ENCODE results near the gene TSC1.

TSC1 gene

GRCh38 chr9:132861666-132862065 is 82.8 kb downstream of the TSC1 start:
- DNase-seq (ENCODE audit: low spot score) = no peak

DNA sequence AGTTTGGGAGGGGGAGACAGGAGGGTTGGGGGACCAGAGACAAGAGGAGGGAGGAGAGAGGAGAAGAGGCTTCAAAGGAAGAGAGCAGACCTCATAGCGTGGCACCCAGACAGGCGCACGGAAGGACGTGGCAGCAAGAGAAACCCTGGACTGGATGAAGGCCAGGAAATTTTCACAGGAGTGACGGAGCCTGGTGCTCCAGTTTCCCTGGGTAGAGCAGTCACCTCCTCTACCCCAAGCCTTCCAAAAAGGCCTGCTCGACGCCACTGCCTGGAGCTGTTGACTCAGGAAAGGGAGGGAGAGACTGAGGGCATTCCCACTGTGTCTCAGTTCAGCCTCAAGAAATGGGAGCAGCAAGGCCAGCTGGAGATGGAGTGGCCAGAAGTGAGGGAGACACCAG is 85.7 kb downstream of the TSC1 start:
- no peak for DNase-seq (ENCODE audit: low spot score)

DNA sequence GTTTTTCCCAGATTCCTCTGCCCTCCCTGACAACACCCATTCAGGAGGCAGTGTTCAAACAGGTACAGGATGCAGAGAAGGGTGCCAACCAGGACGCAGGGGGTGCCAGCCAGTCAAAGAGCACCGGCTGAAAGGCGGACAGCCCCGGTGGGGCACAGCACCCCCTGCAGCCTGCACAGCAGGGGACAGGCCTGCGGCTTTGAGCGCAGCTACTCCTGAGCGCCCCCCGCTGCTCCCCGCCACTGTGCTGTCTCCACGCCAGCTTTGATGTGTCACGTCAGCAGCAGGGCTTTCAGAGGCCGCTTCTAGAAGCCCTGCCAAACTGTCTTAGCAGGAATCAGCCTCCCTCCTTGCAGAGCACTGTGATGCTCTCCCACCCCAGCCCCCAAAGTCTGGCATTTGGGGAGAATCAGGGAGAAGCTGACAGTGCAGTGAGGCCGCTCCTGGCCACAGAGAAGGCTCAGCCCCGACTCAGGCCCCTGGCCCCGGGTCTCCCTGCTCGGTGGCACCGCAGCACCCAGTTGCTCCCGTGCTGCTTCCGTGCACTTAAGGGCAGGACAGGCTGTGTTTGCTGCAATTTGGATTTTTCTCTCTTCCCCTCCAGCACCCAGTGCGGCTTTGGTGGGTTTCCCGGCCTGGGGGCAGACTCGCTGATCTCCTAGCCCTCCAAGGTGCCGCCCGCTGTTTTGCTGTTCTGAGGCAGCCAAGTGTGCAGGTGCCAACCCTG is 86.6 kb downstream of the TSC1 start:
- DNase-seq (ENCODE audit: low spot score) = peak; percentile 58

DNA sequence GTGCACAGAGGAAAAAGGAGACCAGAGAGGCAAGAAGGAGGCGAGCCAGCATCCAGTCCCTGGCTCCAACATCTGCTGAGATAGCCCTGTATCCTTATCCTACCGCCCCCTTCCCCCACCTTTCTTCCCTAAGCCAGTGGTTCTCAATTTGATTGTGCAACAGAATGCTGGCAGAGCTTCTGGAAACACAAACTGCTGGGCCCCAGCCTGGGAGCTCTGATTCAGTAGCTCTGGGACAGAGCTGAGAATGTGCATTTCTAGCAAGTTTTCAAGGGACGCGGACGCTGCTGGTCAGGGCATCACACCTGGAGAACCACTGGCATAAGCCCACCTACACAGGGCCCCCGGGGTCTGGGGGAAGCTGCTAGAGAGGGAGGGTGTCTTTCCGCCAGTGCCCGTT is 87.4 kb downstream of the TSC1 start:
- no peak for DNase-seq (ENCODE audit: low spot score)

DNA sequence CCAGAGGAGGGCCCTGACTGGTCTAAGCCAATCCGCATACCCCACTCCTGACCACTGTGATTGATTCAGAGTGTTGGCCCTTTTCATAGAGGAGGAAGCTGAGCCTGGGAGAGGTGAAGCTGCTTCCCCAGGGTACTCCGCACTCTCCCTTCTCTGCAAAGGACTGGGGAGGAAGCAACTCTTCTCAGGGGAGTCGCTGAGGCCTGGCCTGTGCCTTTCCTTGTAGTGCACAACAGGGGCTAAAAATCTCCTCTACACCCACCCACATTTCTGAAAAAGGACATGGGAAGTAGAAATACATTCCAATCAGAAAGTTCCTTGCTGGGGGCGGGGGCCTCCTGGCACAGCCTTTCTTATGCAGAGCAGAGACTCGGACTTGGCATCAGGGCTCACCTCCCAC is 88.5 kb downstream of the TSC1 start:
- DNase-seq (ENCODE audit: low spot score) = no peak

DNA sequence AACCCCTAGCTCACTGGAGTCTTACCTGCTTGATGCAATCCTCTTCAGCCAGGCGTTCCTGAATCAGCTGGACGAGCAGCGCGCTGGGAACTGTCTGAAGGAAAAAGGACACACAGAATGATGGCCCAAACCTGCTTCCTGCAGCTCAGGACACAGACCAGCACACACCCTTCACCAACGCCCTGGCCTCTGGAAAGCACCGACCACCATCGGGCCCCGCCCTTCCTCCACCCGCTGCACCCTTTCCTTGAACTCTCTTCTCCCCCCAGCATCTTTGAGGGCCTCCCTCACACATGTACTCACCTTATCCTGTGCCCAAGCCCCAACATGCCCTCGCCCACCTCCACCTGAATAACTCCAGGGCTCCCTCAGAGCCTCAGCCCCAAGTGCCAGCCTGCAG is 89.6 kb downstream of the TSC1 start:
- DNase-seq (ENCODE audit: low spot score) = no peak

DNA sequence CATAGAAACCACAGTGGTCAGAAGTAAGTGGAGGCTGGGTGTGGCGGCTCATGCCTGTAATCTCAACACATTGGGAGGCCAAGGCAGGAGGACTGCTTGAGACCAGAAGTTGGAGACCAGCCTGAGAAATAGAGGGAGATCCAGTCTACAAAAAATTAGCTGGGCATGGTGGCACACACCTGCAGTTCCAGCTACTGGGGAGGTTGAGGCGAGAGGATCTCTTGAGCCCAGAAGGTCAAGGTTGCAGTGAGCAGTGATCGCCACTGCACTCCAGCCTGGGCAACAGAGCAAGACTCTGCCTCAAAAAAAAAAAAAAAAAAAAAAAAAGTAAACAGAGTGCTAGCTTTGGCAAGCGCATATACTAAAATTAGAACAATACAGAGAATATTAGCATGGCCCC is 90.9 kb downstream of the TSC1 start:
- no peak for DNase-seq (ENCODE audit: low spot score)

DNA sequence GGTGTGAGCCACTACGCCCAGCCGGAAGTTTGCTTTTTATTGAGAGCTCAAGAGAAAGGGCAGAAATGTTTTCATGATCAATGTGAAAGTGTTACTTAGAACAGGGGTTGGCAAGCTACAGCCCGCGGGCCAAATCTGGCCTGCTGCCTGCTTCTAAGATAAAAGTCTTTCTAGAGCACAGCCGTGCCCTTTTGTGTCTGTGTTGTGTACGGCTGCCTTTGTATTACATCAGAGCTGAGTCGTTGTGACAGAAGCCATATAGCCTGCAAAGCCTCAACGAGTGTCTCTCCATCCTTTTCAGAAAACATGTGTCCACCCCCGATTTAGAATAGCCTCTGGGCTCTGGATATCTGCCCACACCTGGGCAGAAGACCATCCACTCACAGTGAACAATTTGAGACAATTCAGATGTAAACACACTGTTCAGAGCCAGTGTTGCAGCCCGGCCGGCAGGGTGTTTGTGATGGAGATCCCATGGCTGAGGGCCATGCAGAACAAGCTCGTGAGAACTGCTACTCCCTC is 95.2 kb downstream of the TSC1 start:
- no peak for DNase-seq (ENCODE audit: low spot score)

DNA sequence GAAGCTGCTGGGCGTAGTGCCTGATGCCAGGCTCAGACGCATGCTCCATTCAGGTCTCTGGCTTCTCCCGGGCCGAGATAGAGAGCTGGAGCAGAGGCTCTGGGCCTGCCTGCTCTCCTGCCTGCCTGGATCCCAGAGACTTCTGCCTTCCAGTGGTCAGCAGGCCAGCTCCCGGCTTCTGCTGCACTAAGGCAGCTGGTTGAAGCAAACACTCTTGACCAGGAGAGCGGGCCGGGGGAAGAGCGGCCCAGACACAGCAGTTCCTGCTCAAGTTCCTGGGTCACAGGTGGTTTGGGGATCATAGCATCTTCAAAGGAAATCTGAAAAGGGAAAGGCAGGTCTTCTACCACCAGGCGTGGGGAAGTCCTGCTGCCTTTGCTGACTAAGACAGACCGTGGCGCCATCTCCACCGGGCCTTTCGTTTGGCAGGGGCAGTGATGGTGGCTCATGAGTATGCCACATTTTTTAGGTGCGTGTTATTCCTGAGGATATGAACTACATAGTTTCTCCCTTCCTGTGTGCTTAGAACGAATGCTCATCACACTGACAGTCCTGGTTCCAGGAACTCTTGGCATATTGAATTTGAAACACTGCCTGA is 97.4 kb downstream of the TSC1 start:
- no peak for DNase-seq (ENCODE audit: low spot score)

DNA sequence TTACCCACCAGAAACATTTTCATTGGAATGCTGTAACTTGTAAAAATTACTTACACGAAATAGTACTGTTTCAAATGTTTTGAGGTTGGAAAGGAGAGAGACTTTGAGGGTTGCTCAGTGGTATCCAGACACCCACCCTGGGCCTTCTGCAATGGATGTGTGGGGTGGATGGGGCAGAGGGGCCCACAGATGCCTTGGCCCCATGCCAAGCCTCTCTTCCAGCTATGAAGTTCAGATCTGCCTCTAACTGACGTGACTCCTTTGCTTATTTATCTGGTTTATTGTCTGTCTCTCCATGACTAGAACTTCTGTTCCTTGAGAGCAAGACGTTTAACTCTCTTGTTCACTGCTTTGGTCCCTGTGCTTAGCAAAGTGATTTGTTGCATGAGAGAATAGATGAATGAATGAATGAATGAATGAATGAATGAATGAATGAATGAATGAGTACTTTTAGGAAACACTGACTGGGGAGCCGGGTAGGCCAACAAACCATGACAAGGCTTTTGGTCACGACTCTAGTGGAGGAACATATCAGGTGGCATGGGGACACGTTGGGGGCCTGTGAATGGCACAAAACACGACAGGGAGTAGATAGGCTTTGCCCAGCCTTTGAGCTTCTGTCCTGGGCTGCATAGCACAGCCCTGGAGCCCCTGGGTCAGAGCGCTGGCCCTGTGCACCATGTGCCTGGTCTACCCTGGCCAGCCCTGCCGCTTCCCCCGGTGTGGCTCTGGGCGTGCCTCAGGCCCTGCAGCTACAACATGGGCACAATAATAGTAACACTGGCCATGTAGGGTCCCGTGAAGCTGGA is 98.1 kb downstream of the TSC1 start:
- DNase-seq (ENCODE audit: low spot score) = no peak

DNA sequence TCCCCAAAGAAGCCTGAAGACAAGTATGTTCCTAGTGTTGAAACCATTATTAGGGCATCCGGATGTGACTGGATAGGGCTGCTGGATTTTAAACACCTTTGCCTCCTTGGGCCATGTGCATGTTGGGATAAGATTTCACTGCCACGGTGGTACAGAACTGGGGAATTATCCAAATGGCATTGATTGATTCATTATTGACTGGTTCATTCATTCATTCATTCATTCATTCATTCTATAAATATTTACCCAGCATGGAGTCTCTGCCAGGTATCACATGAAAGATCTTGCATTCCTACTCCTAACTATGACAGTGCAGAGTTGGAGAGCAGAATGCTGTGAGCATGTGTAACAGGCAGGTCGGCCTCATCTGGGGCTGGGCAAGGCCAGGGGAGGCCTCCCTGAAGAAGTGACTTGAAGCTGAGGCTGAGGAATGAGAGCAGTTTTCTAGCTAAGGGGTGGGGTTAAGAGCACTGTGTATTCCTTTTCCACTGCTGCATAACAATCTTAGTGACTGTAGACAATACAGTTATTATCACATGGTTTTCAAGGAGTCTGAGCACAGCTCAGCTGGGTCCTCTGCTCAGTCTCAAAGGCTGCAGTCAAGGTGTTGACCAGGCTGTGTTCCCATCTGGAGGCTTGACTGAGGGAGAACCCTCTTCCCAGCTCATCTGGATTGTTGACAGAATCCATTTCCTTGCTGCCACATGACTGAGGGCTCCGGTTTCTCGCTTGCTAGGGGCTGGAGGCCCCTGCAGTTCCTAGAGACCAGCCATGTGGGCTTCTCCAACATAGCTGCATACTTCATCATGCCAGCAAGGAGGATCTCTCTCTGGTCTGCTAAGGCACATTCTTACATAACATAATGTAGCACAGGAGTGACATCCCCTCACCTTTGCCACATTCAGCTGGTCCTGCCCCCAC is 102.0 kb downstream of the TSC1 start:
- no peak for DNase-seq (ENCODE audit: low spot score)
